IMR-90 (cell line): Measurements from ENCODE around the gene WASF3. TPM values are rescaled to one million over a fixed set of nuclear protein-coding genes. Genes with fewer than 3 reads are reported as not detected.

Experiments used
- ATAC-seq: fragments of 200-7000 bp; cut with Tn5 transposase; 2 replicates; pipeline ENCODE4 v1.9.1; 2020; ENCODE audit warnings: low read depth, mild to moderate bottlenecking, moderate library complexity
- BruUV-seq: library from RNA; stranded (reverse); fragments of 400-500 nt; replicated peaks from 2 replicates; lab custom pipeline; 2021; lab: Mats Ljungman, UMichigan
- CTCF ChIA-PET: fragments of 300-600 bp; formaldehyde crosslinking; extraction: SDS; loops from one replicate; lab custom pipeline; 2021; ENCODE audit warnings: antibody characterized with exemption; lab: Yijun Ruan, JAX
- POLR2A ChIA-PET: fragments of 300-600 bp; sonication (Branson Sonifier 250); formaldehyde crosslinking; loops from one replicate; lab custom pipeline; 2022; ENCODE audit warnings: antibody characterized with exemption; ENCODE audit not compliant: unreplicated experiment; lab: Charles Lee
- DNase-seq: peaks from one replicate; pipeline ENCODE4 v3.0.0; 2013
- H2AFZ ChIP-seq: replicated peaks from 2 replicates; pipeline ENCODE3; 2013; ENCODE audit warnings: low read length, mild to moderate bottlenecking; ENCODE audit not compliant: poor library complexity
- H2AK5ac ChIP-seq: 2 replicates; pipeline ENCODE4 v1.6.1; 2013; ENCODE audit warnings: low read depth, low read length, inconsistent platforms
- H2AK9ac ChIP-seq: replicated peaks from 2 replicates; pipeline ENCODE3; 2013; ENCODE audit warnings: mild to moderate bottlenecking, low read depth, low read length, moderate library complexity; ENCODE audit not compliant: poor library complexity
- H2BK120ac ChIP-seq: 2 replicates; pipeline ENCODE4 v1.6.1; 2013; ENCODE audit warnings: low read depth, low read length, inconsistent platforms
- H2BK15ac ChIP-seq: 3 replicates; pipeline ENCODE4 v1.6.1; 2013; ENCODE audit warnings: low read depth, low read length, inconsistent platforms
- H2BK20ac ChIP-seq: 2 replicates; pipeline ENCODE4 v1.6.1; 2013; ENCODE audit warnings: low read depth, mild to moderate bottlenecking, inconsistent platforms, low read length, moderate library complexity
- H2BK5ac ChIP-seq: 2 replicates; pipeline ENCODE4 v1.6.1; 2013; ENCODE audit warnings: mild to moderate bottlenecking, low read depth, low read length, inconsistent platforms; ENCODE audit not compliant: poor library complexity, severe bottlenecking
- H3K14ac ChIP-seq: replicated peaks from 2 replicates; pipeline ENCODE4 v1.6.1; 2013; ENCODE audit warnings: low read depth, low read length, inconsistent platforms
- H3K18ac ChIP-seq: 2 replicates; pipeline ENCODE4 v1.6.1; 2013; ENCODE audit warnings: low read depth, low read length, control low read depth
- H3K23ac ChIP-seq: 2 replicates; pipeline ENCODE4 v1.6.1; 2013; ENCODE audit warnings: low read depth, low read length, inconsistent platforms
- H3K27ac ChIP-seq: 2 replicates; pipeline ENCODE4 v1.5.1; 2013; ENCODE audit warnings: mild to moderate bottlenecking, control low read depth, low read length; ENCODE audit not compliant: insufficient read depth
- H3K27me3 ChIP-seq: 2 replicates; pipeline ENCODE4 v1.6.1; 2013; ENCODE audit warnings: low read length; ENCODE audit not compliant: control insufficient read depth, insufficient read depth
- H3K36me3 ChIP-seq: 2 replicates; pipeline ENCODE4 v1.6.1; 2013; ENCODE audit warnings: low read length, mixed read lengths; ENCODE audit not compliant: control insufficient read depth, insufficient read depth
- H3K4ac ChIP-seq: 2 replicates; pipeline ENCODE4 v1.6.1; 2013; ENCODE audit warnings: low read depth, low read length, inconsistent platforms
- H3K4me1 ChIP-seq: 2 replicates; pipeline ENCODE4 v1.6.1; 2013; ENCODE audit warnings: low read length, mixed read lengths; ENCODE audit not compliant: control insufficient read depth, insufficient read depth
- H3K4me2 ChIP-seq: 2 replicates; pipeline ENCODE4 v1.6.1; 2013; ENCODE audit warnings: low read depth, mild to moderate bottlenecking, control low read depth, low read length, moderate library complexity
- H3K4me3 ChIP-seq: 2 replicates; pipeline ENCODE4 v1.5.1; 2013; ENCODE audit warnings: low read depth, mild to moderate bottlenecking, control low read depth, low read length, moderate library complexity; ENCODE audit not compliant: insufficient read depth
- H3K56ac ChIP-seq: 2 replicates; pipeline ENCODE4 v1.6.1; 2013; ENCODE audit warnings: low read length, inconsistent platforms; ENCODE audit not compliant: insufficient read depth; ENCODE audit errors: extremely low read depth
- H3K79me1 ChIP-seq, 2 experiments: 2 replicates each; pipeline ENCODE4 v1.6.1; 2013; ENCODE audit warnings: low read length in 2 of 2, inconsistent platforms in 1 of 2, low read depth in 1 of 2
- H3K9ac ChIP-seq: 2 replicates; pipeline ENCODE4 v1.6.1; 2013; ENCODE audit warnings: low read depth, low read length, control low read depth
- H3K9me1 ChIP-seq: 2 replicates; pipeline ENCODE4 v1.6.1; 2013; ENCODE audit warnings: low read length, inconsistent platforms; ENCODE audit not compliant: insufficient read depth
- H3K9me3 ChIP-seq: 2 replicates; pipeline ENCODE4 v1.6.1; 2013; ENCODE audit warnings: low read length; ENCODE audit not compliant: control insufficient read depth, insufficient read depth
- H4K20me1 ChIP-seq: 2 replicates; pipeline ENCODE4 v1.6.1; 2013; ENCODE audit warnings: low read length, inconsistent platforms; ENCODE audit not compliant: insufficient read depth
- H4K5ac ChIP-seq: 2 replicates; pipeline ENCODE4 v1.6.1; 2013; ENCODE audit warnings: mild to moderate bottlenecking, low read depth, low read length, control low read depth
- H4K8ac ChIP-seq, 2 experiments: 2 replicates each; pipeline ENCODE4 v1.6.1; 2013; ENCODE audit warnings: low read depth in 2 of 2, low read length in 2 of 2, control low read depth in 1 of 2, inconsistent platforms in 1 of 2
- H4K91ac ChIP-seq: 2 replicates; pipeline ENCODE4 v1.6.1; 2013; ENCODE audit warnings: low read depth, low read length, inconsistent platforms; ENCODE audit not compliant: insufficient read depth
- MAFK ChIP-seq: IDR thresholded peaks from 2 replicates; pipeline ENCODE4 v1.6.1; 2012; ENCODE audit warnings: low read depth, low read length, improper control_type of control experiment
- WGBS, 2 experiments: methylation state at CpG; one replicate each; pipeline versions ENCODE4 v1.1.5 to v1.1.7; 2013; ENCODE audit warnings: missing lambda C conversion rate in 2 of 2; ENCODE audit not compliant: insufficient read length in 1 of 2; ENCODE audit errors: extremely low coverage in 2 of 2; 5-methylcytosine and 5-hydroxymethylcytosine counted together
- dilution Hi-C: fragments of 300-500 bp; cut with HindIII; formaldehyde crosslinking; loops from one replicate; pipeline ENCODE4 v1.14.3; 2018; ENCODE audit warnings: low sequenced_read_pairs; ENCODE audit not compliant: unreplicated experiment
- in situ Hi-C: fragments of 300-500 bp; cut with MboI; formaldehyde crosslinking; loops from 3 replicates; pipeline ENCODE4 v1.14.3; 2019; ENCODE audit warnings: low sequenced_read_pairs, inconsistent platforms, mixed read lengths
- intact Hi-C: fragments of 100-400 bp; cut with micrococcal nuclease; formaldehyde crosslinking; loops from 2 replicates; pipeline ENCODE4 v1.10.0; 2022
- polyA plus RNA-seq, 3 experiments: library from polyadenylated mRNA; depleted of rRNA; stranded (reverse); fragments of >200 nt; gene quantifications; 2 replicates each; pipeline ENCODE4 v1.2.3, GENCODE V29; 2012; ENCODE audit warnings: low replicate concordance in 1 of 3
- total RNA-seq: library from RNA; depleted of rRNA; stranded (reverse); fragments of >200 nt; gene quantifications from 2 replicates; pipeline ENCODE4 v1.2.3, GENCODE V29; 2012

Gene WASF3
- total and polyA plus RNA-seq, 2 of the 4 experiments (the other 2 are of a cell fraction), result 4.3 to 11.4 TPM

- Histone ChIP-seq H2AK9ac (no peak overlapping the region), H3K36me3 (no peaks in the 10 kb centered on the region), H3K4me3 (no peak overlapping the region), H3K18ac (no peak overlapping the region), H2BK20ac (no peak overlapping the region), H2BK5ac (no peak overlapping the region), H2AFZ (no peak overlapping the region), H4K8ac (no peak overlapping the region), H2BK120ac (no peak overlapping the region), H3K4me2 (no peak overlapping the region), H3K9ac (no peak overlapping the region), H2AK5ac (no peak overlapping the region), H3K23ac (no peak overlapping the region), H4K5ac (no peak overlapping the region), H4K20me1 (peaks cover 15% of the 10 kb centered on the region), H3K27ac (no peak overlapping the region), H2BK15ac (no peak overlapping the region), H4K91ac (no peak overlapping the region), H3K56ac (no peak overlapping the region), H3K14ac (no peak overlapping the region), H3K79me1 (peaks cover 19 to 59% of the 10 kb centered on the region in 2 experiments; a peak in 3 of 4 replicates), H3K9me1 (peaks cover 12% of the 10 kb centered on the region), H3K27me3 (no peaks in the 10 kb centered on the region), H3K4ac (no peak overlapping the region), H3K9me3 (no peaks in the 10 kb centered on the region), H3K4me1 (peaks cover 1% of the 10 kb centered on the region; the same call in 1 of the 2 replicates)
- BruUV-seq, result no TSS peak
- dilution Hi-C loops (no loop called here), in situ Hi-C loops (no loop called here), intact Hi-C loops (no loop called here)
- CTCF ChIA-PET, result interaction anchor here (0.8 kb wide), 1 partner anchor 15 kb away, joined by 3 read pairs; no protein-coding TSS in a partner anchor
- no peak for TF ChIP-seq MAFK
- WGBS, 2 experiments, result 100% methylated on average over 1 of the region's 2 CpGs; no CpG with 5 or more reads in 1 of the 2 experiments
- DNase-seq (no peak), ATAC-seq (no peak)
- POLR2A ChIA-PET, result no interaction called here
These were observed 10.8 kb downstream of the WASF3 start for GRCh38 chr13:26568132-26568815.
